Loucy (cell line): ENCODE results near the gene CELF4.

Experiments used
- H2AFZ ChIP-seq: fragments of 200-600 bp; sonication (generic); 2 replicates; pipeline ENCODE4 v1.6.0; 2016; ENCODE audit warnings: antibody characterized with exemption, mild to moderate bottlenecking, low read length, moderate library complexity
- H3F3A ChIP-seq: fragments of 200-600 bp; 2 replicates; pipeline ENCODE4 v1.6.0; 2016; ENCODE audit warnings: antibody characterized with exemption, low read depth, mild to moderate bottlenecking
- H3K27me3 ChIP-seq: fragments of 200-600 bp; sonication (generic); 2 replicates; pipeline ENCODE4 v1.6.1; 2014; ENCODE audit warnings: low read length, mild to moderate bottlenecking; ENCODE audit not compliant: insufficient read depth, poor library complexity, severe bottlenecking
- H3K36me3 ChIP-seq: fragments of 200-600 bp; sonication (generic); 2 replicates; pipeline ENCODE4 v1.6.1; 2016; ENCODE audit warnings: low read length; ENCODE audit not compliant: insufficient read depth
- H3K4me1 ChIP-seq: fragments of 200-600 bp; sonication (generic); 2 replicates; pipeline ENCODE4 v1.5.1; 2014; ENCODE audit warnings: low read length, mild to moderate bottlenecking; ENCODE audit not compliant: insufficient read depth, poor library complexity, severe bottlenecking
- H3K4me2 ChIP-seq: fragments of 200-600 bp; sonication (generic); 2 replicates; pipeline ENCODE4 v1.6.0; 2014; ENCODE audit warnings: antibody characterized with exemption, low read length, low read depth, mild to moderate bottlenecking; ENCODE audit not compliant: poor library complexity, severe bottlenecking
- H3K4me3 ChIP-seq: fragments of 200-600 bp; sonication (generic); 2 replicates; pipeline ENCODE4 v1.5.1; 2014; ENCODE audit warnings: low read length, mild to moderate bottlenecking, mixed read lengths; ENCODE audit not compliant: poor library complexity, severe bottlenecking
- H3K79me2 ChIP-seq: fragments of 200-600 bp; sonication (generic); 2 replicates; pipeline ENCODE4 v1.6.1; 2014; ENCODE audit warnings: low read length; ENCODE audit not compliant: insufficient read depth
- H3K9ac ChIP-seq: fragments of 200-600 bp; sonication (generic); 2 replicates; pipeline ENCODE4 v1.6.0; 2014; ENCODE audit warnings: mild to moderate bottlenecking, low read depth, low read length, moderate library complexity; ENCODE audit not compliant: poor library complexity, severe bottlenecking
- H3K9me2 ChIP-seq: fragments of 200-600 bp; sonication (generic); replicated peaks from 2 replicates; pipeline ENCODE4 v1.6.1; 2016; ENCODE audit warnings: low read depth, low read length, mixed read lengths
- H3K9me3 ChIP-seq: fragments of 200-600 bp; sonication (generic); 2 replicates; pipeline ENCODE4 v1.6.1; 2014; ENCODE audit warnings: mild to moderate bottlenecking, antibody characterized with exemption, low read length, low read depth; ENCODE audit not compliant: insufficient read depth
- H4K20me1 ChIP-seq: fragments of 200-600 bp; sonication (generic); 2 replicates; pipeline ENCODE4 v1.6.0; 2014; ENCODE audit warnings: antibody characterized with exemption, low read length, mild to moderate bottlenecking; ENCODE audit not compliant: insufficient read depth, poor library complexity, severe bottlenecking
- EZH2phosphoT487 ChIP-seq: fragments of 200-600 bp; IDR thresholded peaks from 2 replicates; pipeline ENCODE4 v1.6.1; 2018; ENCODE audit warnings: antibody characterized with exemption, mild to moderate bottlenecking, moderate library complexity, borderline replicate concordance
- TF ChIP-seq, protein P1 (sequence below): fragments of 200-600 bp; sonication (generic); conservative IDR thresholded peaks from 2 replicates; pipeline ENCODE4 v1.5.1; 2014; ENCODE audit warnings: mild to moderate bottlenecking, antibody characterized with exemption, low read length

The CELF4 gene

DNA sequence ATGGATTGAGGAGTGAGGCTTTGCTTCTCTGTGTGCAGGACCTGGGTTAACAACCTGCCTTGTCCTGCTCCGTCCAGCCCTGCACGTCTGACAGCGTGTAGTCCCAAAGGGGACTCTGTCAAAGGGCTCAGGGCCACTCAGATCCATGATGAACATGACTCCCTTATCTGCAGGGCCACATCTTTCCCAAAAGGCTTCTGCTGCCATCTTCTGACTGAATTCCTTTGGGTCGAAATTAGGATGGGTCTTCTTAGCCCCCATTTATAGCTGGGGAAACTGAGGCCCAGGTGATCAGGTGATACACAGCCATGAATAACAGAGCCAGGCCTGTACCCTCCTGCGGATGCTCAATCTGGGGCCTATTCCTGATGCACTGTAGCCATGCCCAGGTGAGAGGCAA lies 109.2 kb downstream of the CELF4 start:
- H3K4me2 ChIP-seq = no peak overlapping the region
- no peak overlapping the region for H3K4me3 ChIP-seq
- H3K9me2 ChIP-seq = no peaks in the 10 kb centered on the region
- no peak overlapping the region for H3K9ac ChIP-seq
- TF ChIP-seq, protein P1, sequence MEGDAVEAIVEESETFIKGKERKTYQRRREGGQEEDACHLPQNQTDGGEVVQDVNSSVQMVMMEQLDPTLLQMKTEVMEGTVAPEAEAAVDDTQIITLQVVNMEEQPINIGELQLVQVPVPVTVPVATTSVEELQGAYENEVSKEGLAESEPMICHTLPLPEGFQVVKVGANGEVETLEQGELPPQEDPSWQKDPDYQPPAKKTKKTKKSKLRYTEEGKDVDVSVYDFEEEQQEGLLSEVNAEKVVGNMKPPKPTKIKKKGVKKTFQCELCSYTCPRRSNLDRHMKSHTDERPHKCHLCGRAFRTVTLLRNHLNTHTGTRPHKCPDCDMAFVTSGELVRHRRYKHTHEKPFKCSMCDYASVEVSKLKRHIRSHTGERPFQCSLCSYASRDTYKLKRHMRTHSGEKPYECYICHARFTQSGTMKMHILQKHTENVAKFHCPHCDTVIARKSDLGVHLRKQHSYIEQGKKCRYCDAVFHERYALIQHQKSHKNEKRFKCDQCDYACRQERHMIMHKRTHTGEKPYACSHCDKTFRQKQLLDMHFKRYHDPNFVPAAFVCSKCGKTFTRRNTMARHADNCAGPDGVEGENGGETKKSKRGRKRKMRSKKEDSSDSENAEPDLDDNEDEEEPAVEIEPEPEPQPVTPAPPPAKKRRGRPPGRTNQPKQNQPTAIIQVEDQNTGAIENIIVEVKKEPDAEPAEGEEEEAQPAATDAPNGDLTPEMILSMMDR = no peak
- no peak for TF ChIP-seq EZH2phosphoT487
- peaks cover 13% of the 10 kb centered on the region for H3K4me1 ChIP-seq
- H3K27me3 ChIP-seq = no peaks in the 10 kb centered on the region
- H3K9me3 ChIP-seq = no peaks in the 10 kb centered on the region
- H3K79me2 ChIP-seq = no peaks in the 10 kb centered on the region
- H3K36me3 ChIP-seq = no peaks in the 10 kb centered on the region
- no peaks in the 10 kb centered on the region for H3F3A ChIP-seq
- H4K20me1 ChIP-seq = no peaks in the 10 kb centered on the region
- no peak overlapping the region for H2AFZ ChIP-seq

DNA sequence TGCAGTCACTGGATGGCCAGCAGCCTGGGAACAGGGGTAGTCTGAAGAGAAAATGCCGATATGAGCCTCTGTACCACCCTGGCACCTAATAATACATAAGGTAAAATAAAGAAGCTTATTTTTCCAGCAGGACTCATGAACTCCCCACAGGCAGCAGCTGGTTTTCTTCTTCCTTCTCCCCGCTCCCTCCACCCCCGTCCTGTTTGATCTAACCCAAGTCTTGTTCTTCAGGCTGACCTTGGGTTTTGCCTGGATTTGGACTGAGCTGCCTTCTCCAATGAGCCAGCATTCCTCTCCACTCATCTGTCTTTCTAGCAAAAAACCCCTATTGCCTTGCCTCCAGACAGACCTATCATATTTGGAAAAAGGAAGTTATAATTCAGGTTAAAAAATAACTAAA lies 111.8 kb downstream of the CELF4 start:
- H3F3A ChIP-seq = no peaks in the 10 kb centered on the region
- no peak overlapping the region for H3K4me3 ChIP-seq
- H3K79me2 ChIP-seq = no peaks in the 10 kb centered on the region
- no peak overlapping the region for H3K4me2 ChIP-seq
- H4K20me1 ChIP-seq = no peaks in the 10 kb centered on the region
- no peak overlapping the region for H2AFZ ChIP-seq
- TF ChIP-seq, protein P1 = no peak
- no peak for TF ChIP-seq EZH2phosphoT487
- H3K9me2 ChIP-seq = no peaks in the 10 kb centered on the region
- no peaks in the 10 kb centered on the region for H3K36me3 ChIP-seq
- H3K4me1 ChIP-seq = peaks cover 22% of the 10 kb centered on the region
- no peaks in the 10 kb centered on the region for H3K9me3 ChIP-seq
- peak overlapping the region; percentile 30 for H3K9ac ChIP-seq
- H3K27me3 ChIP-seq = no peaks in the 10 kb centered on the region

DNA sequence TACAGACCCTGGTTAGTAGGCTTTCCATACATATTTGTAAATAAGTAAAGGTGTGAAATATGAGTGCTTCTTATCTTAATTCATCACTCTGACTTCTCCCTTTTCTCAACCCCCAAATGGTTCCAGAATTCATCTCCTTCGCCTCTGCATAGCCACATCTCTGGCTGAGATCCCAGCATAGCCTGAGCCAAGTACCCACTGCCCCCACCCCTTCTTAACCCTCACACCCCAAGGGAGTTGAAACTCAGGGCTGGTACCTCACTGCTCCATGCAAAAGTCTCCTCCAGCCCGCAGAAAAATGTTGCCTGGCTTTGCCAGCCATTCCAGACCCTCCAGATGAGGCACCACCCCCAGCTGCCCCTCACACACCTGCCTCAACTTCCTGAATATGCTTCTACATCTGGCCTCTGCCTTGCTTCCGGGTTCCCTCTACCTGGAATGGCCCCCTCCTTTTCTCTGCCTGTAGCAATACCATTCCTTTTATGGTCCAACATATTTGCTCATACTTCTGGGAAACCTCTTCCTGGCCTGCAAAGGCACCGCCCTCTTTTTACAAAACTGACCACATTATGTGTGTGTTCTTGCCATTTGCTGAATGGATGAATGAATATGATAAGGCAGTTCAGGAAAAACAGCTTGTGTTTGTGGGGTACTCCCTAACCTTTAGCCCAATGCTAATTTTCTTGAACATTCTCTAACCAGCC lies 112.8 kb downstream of the CELF4 start:
- no peaks in the 10 kb centered on the region for H3K79me2 ChIP-seq
- H3K4me1 ChIP-seq = peaks cover 22% of the 10 kb centered on the region
- H3K4me2 ChIP-seq = peak overlapping the region; percentile 37
- H2AFZ ChIP-seq = peak overlapping the region; percentile 63; the same call in 1 of the 2 replicates
- no peaks in the 10 kb centered on the region for H3K9me3 ChIP-seq
- no peaks in the 10 kb centered on the region for H3F3A ChIP-seq
- H3K27me3 ChIP-seq = no peaks in the 10 kb centered on the region
- TF ChIP-seq EZH2phosphoT487 = no peak
- TF ChIP-seq, protein P1 = no peak
- H3K36me3 ChIP-seq = no peaks in the 10 kb centered on the region
- H4K20me1 ChIP-seq = no peaks in the 10 kb centered on the region
- H3K9ac ChIP-seq = peak overlapping the region; percentile 30
- no peaks in the 10 kb centered on the region for H3K9me2 ChIP-seq
- H3K4me3 ChIP-seq = no peak overlapping the region
